Measurements from ENCODE around the gene KISS1.

The KISS1 gene

DNA sequence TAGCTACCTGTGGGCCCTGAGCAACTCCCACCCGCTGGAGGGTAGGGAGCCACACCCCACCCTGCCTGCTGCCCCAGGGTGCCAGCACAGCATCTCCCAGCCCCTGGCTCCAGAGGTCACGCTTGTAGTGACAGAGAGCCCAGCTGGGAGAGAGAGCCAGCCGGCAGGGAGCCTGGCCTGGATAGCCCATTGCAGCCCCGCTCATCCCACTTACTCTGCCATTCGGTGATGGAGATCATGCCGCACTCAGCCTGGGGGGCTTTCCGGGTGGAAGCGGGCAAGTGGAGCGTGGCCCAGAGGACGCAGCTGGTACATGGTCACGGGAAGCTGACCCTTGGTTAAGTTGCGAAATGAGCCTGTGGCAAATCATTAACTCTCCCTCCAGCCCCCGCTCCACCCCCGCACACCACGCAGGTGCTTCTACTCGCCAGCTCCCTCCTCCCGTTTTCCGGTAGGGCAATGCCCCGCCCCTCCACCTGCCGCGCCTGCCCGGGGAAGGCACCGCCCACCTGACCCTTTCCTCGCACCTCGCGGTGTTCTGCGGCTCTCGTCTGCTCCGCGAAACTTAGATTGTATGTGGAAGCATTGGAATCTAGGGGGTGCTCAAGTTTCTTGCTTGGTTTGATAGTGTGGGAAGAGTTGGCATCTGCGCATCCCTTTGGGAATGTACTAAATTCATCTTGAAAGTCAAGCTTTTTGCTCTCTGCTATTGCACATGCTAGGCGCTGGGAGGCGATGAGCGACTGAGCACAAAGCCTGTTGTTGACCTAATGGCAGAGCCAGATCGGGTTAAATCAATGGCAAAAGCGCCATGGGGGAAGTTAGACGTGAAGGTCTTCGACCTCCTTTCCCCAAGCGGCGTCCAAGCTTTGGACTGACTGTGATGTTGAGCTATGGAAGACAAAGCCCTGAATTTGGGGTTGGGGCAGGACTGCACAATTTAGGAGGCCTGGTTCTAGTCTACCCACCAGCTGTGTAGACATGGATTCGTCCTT, 17.7 kb upstream of the KISS1 start, which contains the start of gene GOLT1A:
Gene GOLT1A, minus strand, starts transcription at position 321 of the 995 bp plus-strand sequence. Its CDS starts 82 bp downstream, at position 239.
- peak; percentile 85 for TF ChIP-seq CTCF (IDR thresholded peaks at IDR 0.05; ENCODE audit: low read depth, low read length)
- DNase-seq: peak; percentile 75
- Histone ChIP-seq H3K9me3 (no peaks in the 10 kb centered on the region), H3K4me3 (ENCODE audit: low read depth, low read length) (peak within 1 kb of the TSS; percentile 44), H3K27me3 (no peaks in the 10 kb centered on the region), H3K36me3 (no peaks in the 10 kb centered on the region), H3K4me1 (no peaks in the 10 kb centered on the region)

GRCh38 chr1:204212715-204213114, 16.4 kb upstream of the KISS1 start:
- TF ChIP-seq CTCF (IDR thresholded peaks at IDR 0.05; ENCODE audit: low read depth, low read length): no peak
- Histone ChIP-seq H3K27me3 (no peaks in the 10 kb centered on the region), H3K4me3 (ENCODE audit: low read depth, low read length) (no peak overlapping the region)

GRCh38 chr1:204211046-204211445, 14.8 kb upstream of the KISS1 start:
- no peak for DNase-seq
- TF ChIP-seq CTCF (IDR thresholded peaks at IDR 0.05; ENCODE audit: low read depth, low read length): no peak
- no peaks in the 10 kb centered on the region for H3K27me3 ChIP-seq
- no peaks in the 10 kb centered on the region for H3K4me1 ChIP-seq
- no peaks in the 10 kb centered on the region for H3K36me3 ChIP-seq
- H3K4me3 ChIP-seq (ENCODE audit: low read depth, low read length): no peak overlapping the region
- no peaks in the 10 kb centered on the region for H3K9me3 ChIP-seq

More at GRCh38 chr1:204212715-204213114, 16.4 kb upstream of the KISS1 start:
- Histone ChIP-seq H3K4me1 (no peaks in the 10 kb centered on the region), H3K36me3 (no peaks in the 10 kb centered on the region), H3K9me3 (no peaks in the 10 kb centered on the region)
- DNase-seq: no peak

GRCh38 chr1:204207136-204207616, 10.9 kb upstream of the KISS1 start:
- Histone ChIP-seq H3K4me1 (no peaks in the 10 kb centered on the region), H3K36me3 (no peaks in the 10 kb centered on the region), H3K27me3 (peaks cover 27% of the 10 kb centered on the region), H3K4me3 (ENCODE audit: low read depth, low read length) (no peak overlapping the region), H3K9me3 (no peaks in the 10 kb centered on the region)
- TF ChIP-seq CTCF (IDR thresholded peaks at IDR 0.05; ENCODE audit: low read depth, low read length): peak; percentile 90
- DNase-seq: peak; percentile 84

DNA sequence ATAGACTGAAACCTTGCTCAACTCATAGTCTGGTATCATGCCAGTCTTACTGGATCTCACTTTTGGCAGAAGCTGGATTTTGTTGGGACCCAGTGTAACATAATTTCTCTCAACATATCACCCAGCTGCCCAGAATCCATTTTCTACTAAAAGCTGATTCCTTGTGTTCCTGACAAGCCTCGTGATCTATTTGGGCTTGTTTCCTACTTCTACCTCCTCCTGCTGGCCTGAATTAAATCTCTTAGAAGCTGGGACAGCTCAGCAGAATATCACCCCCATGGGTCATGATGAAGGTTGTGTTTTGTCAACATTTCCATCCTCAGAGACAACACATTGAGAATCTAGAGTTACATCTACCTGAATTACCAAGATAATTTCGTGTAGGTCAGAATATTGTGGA, 9.8 kb upstream of the KISS1 start:
- no peak for DNase-seq
- 0 out of 2 replicates have a peak, but pooled peaks have one; percentile 4 for TF ChIP-seq CTCF (IDR thresholded peaks at IDR 0.05; ENCODE audit: low read depth, low read length)
- Histone ChIP-seq H3K36me3 (no peaks in the 10 kb centered on the region), H3K4me3 (ENCODE audit: low read depth, low read length) (no peak overlapping the region), H3K9me3 (no peaks in the 10 kb centered on the region), H3K27me3 (peaks cover 27% of the 10 kb centered on the region), H3K4me1 (no peaks in the 10 kb centered on the region)

DNA sequence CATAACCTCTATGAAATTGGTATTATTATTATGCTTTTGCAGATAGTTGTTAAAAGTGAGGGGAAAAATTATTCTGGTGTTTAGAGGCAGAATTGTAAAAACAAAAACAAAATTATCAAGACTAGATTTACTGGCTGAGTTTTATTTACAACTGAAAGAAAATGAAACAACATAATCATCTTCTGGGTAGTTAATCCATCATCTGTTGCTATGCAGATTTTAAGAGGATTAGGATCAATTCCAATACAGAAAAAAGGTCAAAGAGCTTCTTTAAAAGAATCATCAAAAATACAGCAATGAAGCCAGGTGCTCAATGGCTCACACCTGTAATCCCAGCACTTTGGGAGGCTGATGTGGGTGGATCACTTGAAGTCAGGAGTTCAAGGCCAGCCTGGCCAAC, 9.2 kb upstream of the KISS1 start:
- no peaks in the 10 kb centered on the region for H3K9me3 ChIP-seq
- no peak for TF ChIP-seq CTCF (IDR thresholded peaks at IDR 0.05; ENCODE audit: low read depth, low read length)
- H3K4me1 ChIP-seq: no peaks in the 10 kb centered on the region
- DNase-seq: no peak
- no peaks in the 10 kb centered on the region for H3K36me3 ChIP-seq
- no peak overlapping the region for H3K4me3 ChIP-seq (ENCODE audit: low read depth, low read length)
- peaks cover 27% of the 10 kb centered on the region for H3K27me3 ChIP-seq
